ENCODE measurements around the gene CTSL.

CTSL gene

DNA sequence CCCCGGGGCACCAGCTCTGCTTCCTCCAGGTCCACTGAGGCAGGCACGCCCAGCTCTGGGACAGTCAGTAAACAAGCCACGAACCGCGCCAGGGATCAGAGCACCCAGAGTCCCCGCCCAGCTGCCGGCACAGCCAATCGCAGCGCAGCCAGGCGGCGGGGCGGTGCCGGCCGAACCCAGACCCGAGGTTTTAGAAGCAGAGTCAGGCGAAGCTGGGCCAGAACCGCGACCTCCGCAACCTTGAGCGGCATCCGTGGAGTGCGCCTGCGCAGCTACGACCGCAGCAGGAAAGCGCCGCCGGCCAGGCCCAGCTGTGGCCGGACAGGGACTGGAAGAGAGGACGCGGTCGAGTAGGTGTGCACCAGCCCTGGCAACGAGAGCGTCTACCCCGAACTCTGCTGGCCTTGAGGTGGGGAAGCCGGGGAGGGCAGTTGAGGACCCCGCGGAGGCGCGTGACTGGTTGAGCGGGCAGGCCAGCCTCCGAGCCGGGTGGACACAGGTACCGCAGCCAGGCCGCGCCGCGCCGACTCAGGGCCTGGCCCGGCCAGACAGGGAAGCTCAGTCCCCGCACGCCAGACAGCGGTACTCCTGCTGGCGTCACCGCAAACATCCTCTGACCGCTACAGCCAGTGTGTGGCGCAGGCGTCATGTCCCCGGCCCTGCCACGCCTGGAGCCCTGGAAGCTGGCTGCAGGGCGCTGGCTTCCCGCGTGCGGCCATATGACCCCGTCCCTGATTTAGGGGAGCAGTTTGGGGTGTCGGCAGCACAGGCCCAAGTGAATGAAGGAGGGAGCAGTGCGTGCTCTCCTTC is at the start of gene CTSL:
Gene CTSL, plus strand, starts transcription at position 220 of the 810 bp plus-strand sequence. CDS start 1,485 bp downstream, outside the sequence.
- no peak for DNase-seq

DNA sequence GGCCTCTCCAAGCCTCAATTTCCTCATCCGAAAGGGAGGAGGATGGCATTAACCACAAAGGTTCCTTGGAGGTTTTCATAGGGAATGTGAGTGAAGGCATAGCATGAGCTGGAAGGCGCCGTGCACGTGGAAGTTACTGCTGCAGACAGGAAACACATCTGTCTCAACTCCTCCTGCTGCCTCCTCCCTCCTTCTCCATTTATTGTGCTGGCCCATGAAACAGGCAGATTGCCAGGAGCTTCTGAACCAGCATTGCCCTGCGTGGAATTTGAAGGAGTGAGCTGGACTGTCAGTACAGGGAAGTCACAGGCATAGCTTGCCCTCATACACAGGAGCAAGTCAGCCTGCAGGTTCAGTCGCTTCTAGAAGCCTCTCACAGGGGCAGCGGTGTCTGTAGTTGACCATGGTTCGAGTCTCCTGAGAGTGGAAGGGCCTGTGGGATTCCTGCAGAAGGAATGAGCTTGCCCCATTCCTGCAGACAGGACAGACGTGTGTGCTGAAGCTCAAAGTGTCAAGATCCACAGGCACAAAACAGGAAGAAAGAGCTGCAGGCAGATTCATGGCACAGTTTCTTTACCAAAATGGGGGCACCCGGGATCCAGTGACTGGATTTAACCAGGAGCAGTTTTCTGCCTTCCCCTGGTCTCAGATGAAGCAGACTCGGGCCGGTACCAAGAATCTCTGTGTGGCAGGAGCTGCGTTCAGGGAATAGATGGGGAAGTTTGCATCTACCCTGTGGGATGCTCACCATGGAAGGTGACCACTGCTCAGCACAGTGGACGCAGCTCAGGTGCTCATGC is 48.7 kb upstream of the CTSL start:
- DNase-seq: no peak

DNA sequence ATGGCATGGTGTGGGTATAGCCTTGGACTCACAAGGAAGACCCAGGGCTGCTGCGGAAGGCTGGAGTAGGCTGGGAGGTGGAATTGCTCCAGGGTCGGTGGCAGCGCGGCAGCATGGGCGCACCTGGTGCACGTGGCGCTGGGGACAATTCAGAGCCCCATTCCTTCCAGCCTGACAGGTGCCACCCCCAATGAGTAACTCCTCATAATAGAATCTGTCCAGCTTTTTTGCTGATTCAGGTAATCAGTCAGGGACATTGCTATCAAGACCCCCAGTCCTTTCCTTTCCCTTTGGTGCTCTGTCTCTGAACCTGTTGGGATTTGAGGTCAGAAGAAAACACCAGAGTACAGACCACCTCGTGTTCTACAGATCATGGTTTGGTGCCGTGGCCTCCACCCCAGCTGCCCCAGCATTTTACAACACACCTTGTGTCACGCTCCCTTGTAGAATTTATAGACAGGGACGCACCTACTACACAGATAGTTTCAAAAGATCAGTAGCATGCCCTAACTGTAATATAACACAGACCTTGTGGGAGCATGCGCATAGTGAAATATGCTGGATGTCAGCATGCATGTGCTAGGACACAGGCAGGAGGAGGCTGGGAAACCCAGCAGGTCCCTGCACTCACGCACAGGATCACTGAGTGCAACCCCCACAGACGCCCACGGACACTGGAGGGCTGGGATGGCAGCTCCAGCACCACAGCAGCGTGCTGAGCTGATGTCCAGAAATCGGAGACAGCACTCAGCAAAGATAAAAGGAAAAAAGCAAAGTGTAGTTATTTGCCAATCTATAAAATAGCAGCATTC is 47.9 kb upstream of the CTSL start:
- no peak for DNase-seq

DNA sequence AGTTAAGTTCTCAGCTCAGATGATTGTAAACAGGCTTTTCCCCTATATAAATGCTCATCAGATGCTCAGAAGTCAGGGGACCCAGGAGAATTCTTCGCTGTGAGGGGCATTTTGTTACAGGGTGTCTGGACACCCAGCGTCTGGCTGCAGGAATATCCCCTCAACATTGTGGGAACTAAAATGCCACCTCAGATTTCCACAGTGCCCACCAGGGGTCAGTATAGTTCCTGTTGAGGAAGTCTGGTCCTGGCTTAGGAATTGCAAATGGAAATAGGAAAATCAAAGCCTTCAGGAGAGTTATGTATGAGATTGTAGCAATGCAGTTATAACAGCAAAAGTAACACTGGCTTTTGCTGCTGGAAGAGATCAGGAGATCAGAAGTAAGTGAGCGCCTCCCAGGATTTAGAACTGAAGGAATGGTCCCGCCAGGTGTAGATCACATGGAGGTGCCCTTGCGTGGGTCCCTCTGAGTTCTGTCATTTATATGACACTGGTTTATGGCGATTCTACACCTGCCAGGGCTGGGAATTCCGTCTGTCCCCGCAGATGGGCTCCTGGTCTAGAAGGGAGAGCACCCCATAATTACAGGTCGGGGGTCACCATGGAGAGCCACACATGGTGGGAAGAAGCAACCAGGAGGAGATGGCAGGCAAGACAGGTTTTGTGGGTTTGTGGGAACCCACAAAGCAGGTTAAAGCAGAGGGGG is 47.1 kb upstream of the CTSL start:
- no peak for DNase-seq

DNA sequence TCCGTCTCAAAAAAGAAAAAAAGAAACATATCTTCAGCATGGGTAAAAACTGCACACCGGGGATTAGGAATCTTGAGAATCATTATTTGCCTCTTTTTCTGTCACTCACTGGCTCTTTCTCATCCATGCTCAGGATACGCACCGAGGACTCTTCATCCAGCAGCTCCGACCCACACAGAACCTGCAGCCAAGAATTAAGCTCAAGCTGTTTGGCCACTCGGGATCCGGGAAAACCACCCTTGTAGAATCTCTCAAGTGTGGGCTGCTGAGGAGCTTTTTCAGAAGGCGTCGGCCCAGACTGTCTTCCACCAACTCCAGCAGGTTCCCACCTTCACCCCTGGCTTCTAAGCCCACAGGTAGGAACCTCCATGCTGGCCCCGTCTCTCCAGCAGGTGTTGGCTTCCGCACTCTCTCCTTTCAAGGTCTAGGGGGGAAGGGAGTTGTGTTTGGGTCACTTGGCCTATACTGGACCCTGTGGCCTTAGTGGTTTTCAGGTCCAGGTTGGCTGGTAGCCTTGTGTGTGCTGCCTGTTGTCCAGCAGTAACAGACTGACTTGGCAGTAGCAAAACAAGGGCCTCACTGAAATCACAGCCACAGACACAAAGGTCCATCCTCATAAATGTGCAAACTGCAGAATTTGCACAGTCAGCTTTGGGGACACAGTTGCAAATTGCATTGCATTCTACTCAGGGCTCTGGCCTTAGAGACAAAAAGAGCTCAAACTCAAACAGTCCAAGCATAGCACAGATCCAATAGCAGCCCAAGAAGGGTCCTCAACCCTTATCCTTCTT is 44.5 kb upstream of the CTSL start:
- no peak for DNase-seq

DNA sequence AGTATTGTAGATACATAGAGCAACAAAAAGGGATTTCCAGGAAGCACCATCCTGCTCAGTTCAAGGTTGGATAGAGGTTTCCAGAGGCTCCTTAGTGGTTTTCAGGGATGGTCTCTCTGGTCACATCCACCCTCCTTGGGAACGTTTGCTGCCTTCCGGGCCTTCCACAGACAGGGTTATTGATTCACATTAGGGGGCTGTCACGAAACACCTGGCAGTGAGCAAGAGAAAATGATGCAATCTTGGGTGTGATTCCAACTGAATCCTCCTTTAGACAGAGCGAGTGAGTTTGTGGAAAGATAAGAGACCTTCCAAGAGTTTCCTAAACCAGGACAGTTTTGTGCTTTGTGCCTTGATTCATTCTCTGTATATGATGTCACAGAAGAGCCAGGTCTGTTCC is 43.8 kb upstream of the CTSL start:
- no peak for DNase-seq

DNA sequence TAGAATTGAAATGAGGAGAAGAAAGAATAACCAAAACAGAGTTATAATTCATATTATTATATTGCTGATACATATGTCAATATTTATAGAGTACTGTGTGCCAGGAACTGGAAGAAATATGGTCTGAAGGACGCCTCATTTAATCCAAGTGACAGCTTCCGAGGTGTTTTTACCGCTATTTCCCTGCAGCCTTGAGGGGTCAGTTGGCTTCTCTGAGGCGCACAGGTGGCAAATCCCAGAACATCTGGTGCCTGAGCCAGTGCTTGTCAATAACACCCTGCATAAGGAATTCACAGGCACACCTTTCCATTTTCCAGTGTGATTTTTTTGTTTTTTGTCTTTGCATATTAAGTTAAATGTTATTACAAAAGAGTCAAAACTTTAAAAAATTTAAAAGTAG is 43.3 kb upstream of the CTSL start:
- DNase-seq: no peak

DNA sequence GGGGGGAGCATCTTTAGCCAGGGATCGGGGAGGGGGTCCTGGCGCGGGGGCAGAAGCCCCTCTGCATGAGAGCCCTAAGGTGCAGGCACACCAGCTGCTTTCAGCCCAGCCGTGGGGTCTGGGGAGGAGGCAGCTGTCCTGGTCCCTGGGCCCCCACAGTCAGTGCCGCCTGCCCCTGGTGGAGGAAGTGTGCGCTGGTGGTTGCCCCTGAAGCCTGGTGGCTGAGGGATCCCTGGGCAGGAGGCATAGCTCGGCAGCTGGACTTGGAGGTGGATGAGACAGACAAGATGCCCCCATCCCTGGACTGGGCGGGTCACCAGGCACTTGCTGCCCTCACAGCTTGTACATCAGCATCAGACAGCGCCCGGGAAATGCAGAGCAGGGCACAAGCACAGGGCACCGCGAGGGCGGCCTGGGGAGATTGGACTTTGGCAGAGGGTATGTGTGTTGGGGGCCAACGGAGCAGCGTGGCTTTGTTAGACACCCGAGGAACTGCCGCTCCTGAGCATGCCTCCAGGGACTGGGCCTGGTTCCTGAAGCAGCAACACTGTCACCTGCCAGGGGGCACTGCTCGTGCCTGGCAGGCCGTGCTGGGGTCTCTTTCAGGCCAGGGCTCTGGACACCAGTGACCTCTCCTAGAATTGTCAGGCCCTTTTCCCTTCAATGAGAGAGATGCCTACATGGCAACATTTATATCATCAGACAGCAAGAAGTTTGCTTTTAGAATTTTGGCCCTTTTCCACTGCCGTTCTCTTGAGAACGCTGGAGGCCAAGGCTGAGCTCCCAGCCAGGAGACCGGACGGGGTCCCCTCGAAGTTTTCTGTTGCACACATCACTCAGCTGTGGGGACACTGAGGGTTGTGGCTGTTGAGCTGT is 41.9 kb upstream of the CTSL start:
- no peak for DNase-seq

DNA sequence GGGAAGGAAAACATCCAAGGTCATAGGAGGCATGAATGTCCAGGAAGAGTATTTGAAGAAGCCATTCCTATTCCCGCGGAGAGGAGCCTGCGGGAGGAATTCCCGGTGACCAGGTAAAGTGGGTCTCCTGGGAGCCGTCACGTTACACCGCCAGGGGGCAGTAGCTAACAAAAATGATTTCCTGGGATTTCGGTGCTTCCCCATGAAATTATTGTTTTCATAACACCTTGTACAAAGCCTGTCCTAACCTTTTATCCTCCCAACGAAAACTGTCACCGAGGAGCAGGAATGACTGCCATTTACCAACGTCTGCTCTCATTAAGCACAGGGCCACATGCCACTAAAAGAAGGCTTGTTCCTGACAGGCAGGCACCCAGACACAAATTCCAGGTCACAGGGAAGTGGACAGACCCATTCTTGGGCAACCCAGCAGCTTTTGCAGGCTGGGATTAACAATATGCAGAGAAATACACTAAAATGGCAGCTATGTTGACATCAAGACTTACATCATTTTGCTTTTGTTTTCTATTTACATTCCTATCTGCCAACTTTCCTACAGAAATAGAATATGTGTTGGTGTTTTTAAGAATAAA is 41.2 kb upstream of the CTSL start:
- DNase-seq: no peak

DNA sequence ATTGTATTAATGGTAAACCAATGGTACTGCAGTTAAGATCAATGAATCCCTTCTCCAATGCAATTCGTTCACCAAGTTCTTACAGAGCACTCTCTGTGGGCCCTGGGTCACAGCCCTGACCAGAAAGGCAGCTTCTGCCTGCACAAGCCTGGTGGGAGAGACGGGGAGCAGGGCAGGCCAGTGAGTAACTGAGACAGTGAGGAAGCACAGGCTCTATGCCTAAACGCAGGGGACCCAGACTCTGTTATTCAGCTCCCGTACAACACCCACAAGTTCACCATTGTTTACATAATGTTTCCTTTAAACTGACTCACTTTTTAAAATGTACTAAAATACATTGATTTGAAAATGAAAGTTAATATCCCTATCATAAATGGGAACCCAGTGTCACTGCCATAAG is 40.5 kb upstream of the CTSL start:
- DNase-seq: no peak

DNA sequence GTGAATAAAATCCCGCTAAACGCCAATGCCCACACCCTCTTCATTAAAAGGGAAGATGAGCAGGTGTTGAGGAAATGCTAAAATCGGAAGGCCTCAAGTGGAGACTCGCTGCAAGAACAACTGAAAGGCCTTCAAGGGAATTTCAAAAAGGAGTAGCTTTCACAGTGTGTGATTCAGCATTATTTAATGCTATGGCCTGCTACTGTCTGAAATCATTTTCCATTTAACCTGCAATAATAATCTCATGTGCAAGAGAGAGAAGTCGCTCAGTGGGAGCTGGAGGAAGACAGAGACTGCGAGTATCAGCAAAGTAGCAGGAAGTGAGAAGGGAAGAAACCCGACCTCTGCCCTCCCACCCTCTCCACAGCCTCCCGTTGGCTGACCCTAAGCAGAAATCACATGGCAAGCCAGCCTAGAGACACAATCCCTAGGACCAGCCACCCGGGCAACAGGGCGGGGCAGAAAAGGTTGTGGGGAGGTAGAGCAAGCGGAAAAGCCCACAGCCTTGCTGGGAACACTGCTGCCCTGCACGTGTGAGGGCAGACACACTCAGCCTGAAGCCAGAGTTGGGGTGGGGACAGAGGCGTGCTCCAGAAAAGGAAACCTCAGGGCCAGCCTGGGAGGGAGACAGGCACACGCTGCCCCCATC is 39.9 kb upstream of the CTSL start:
- no peak for DNase-seq

DNA sequence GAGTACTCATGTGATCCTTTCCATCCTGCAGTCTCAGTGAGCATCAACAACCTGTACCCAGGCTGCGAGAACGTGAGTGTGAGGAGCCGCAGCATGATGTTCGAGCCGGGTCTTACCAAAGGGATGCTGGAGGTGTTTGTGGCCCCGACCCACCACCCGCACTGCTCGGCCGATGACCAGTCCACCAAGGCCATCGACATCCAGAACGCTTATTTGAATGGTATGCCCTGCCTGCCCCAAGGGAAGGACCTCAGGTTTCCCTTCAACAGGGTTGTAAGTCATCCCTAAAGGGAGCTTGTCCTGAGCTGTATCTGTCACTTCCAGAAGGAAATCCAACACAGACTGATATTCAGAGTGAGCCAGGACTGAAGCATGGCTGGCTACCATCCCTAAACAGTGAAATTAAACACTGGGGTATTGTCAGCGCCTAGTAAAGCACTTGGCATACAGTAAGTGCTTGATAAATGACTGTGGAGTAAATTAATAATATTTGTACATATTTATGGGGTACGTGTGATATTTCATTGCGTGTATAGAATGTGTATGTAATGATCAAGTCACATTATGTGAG is 39.3 kb upstream of the CTSL start:
- DNase-seq: no peak

DNA sequence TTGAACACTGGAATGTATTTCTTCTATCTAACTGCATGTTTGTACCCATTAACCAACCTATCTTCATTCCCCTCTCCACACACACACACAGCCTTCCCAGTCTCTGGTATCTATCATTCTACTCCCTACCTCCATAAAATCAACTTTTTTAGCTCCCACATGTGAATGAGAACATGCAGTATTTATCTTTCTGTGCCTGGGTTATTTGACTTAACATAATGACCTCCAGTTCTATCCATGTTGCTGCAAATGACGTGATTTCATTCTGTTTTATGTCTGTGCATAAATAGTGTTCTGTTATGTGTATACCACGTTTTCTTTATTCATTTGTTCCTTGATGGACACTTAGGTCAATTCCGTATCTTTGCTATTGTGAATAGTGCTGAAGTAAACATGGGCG is 38.7 kb upstream of the CTSL start:
- no peak for DNase-seq

DNA sequence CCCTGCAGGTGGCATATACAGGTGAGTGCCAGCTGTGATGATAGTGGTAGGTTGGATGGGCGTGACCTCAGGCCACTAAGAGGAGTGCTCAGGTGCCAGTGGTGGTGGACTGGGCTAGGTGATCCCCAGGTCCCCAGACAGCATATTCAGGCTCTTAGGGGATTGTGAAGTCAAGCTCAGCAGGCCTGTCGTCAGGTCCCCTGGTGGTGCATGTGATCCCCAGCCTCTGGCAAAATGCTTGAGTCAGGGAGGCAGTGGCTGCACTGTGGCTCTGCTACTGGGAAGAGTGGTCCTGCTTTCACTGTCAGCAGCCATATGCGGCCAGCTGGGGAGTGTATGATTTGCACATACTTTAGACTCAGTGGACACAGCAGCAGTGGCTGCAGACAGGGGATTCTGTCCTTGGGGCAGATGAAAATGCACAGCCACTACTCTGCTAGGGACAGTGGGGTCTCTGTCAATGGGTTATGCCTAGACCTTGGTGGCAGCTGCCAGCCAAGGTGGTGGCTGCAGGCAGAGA is 31.6 kb upstream of the CTSL start:
- no peak for DNase-seq

DNA sequence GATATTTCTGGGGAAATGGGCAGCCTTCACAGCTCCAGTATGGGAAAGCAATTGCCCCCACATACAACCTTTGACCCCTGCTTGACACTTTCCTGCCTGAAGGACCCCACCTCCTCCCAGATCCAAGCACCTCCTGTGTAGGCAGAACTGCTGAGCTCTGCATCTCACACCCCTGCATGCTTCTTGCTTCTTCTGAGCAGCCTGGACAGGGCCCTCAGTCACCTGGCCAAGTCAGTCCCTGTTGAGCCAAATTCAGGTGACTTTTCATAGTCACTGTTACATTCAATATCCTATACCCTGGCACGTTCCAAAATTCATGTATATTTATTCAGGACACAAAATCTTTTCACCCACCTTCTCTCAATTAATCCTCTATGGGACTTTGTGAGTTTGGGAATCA is 30.4 kb upstream of the CTSL start:
- DNase-seq: no peak

DNA sequence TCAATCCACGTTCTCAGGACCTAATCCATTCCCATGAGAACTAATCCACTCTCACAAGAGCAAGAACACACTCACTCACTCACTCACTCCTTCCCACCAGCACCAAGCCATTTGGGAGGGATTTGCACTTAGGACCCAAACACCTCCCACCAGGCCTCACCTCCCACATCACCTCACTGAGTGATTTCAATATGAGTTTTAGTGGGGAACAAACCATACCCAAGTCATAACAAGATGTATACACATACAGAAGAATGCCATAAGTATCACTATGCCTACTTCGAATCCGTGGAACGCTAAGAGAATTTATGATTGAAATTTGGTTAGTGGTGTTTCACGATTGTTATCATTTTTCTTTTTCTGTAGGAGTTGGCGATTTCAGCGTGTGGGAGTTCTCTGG is 29.3 kb upstream of the CTSL start:
- DNase-seq: no peak

DNA sequence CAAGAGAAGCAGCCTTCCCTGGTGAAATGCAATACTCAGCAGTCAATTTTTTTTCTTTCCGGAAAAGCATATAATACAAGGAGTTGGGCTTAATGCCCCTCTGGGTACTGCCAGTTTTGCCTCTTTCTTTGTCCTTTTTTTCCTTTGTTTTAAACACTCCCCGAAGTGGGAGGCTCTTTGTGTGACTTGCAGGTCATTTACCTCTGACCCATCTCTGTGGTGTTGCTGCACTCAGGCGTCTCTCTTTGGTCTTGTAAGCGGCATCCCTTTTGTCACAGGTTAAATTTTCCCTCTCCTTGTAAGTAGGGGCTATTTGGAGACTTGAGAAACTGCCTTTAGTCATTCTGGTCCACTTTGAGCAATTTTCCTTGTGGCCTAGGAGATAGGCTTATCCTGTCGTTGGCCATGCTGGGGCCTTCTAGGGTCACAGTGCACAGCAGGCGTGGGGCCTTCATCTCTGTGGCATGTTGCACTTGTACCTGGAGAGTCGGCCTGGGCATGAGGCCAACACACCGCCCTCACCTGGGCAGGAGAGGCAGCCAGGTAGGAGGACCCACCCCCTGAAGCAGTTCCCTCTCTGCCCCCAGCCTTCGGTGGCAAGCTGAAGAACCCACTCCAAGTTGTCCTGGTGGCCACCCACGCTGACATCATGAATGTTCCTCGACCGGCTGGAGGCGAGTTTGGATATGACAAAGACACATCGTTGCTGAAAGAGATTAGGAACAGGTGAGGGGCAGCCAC is 27.7 kb upstream of the CTSL start:
- DNase-seq: no peak

DNA sequence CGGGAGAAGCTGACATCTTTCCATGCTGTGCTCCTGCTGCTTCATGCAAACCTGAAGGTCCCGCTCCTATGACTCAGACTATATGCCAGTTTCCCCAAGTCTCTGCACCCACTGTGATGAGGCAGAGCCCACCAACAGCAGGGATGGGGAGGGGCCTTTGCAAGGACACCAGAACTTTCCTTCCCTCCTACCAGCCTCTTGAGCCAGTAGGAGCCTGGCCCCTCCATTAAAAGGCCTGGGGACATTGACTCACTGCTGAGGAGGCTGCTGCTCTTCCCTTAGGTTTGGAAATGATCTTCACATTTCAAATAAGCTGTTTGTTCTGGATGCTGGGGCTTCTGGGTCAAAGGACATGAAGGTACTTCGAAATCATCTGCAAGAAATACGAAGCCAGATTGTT is 26.1 kb upstream of the CTSL start:
- no peak for DNase-seq

DNA sequence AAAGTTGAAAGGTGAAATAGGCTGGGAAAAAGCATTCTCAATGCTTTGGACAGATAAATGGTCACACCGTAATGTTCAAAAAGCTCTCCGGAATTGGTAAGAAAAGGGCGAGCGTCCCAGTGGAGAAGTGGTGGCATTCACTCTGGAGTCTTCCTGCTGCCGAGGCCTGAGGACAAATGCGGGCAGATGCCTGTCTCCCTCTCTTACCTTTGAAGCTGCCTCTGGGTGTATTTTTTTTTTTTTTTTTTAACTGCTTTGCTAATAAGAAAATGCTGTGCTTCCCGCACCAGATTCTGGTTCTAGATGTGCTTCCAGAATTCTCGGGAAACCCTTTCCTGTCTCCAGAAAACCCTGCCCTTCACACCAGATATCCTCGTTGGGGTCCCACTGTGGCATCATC is 24.4 kb upstream of the CTSL start:
- DNase-seq: no peak
